ENCODE results near the gene OR2B3.
"Not testable (repeated sequence)": the region's sequence is repeated elsewhere in the genome, so short reads cannot be mapped to it uniquely, and the experiment has no call there.

The OR2B3 gene, protein sequence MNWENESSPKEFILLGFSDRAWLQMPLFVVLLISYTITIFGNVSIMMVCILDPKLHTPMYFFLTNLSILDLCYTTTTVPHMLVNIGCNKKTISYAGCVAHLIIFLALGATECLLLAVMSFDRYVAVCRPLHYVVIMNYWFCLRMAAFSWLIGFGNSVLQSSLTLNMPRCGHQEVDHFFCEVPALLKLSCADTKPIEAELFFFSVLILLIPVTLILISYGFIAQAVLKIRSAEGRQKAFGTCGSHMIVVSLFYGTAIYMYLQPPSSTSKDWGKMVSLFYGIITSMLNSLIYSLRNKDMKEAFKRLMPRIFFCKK
- total RNA-seq: 0 reads per million in 2 donors

DNA sequence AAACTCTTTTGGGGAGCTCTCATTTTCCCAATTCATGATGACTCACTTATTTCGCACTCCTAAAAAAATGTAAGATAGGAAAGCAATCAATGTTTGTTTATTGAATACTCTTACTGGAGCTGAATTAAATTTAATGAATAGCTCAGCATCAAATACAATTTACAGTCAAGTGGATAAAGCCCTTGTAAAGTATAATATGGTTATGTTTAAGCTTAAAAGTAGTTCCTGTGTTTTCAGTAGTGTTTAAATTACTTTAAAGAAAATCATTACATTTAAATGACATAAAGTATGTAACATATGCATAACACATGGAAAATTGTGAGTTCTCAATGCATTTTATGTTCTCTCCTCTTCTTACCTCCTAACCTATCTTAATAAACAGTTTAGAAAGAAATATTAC lies at the start of gene OR2B3:
TSS of gene OR2B3 (minus strand) at position 101 of the 400 bp plus-strand sequence. CDS start at position 36, 65 bp downstream.
- no peak for DNase-seq

DNA sequence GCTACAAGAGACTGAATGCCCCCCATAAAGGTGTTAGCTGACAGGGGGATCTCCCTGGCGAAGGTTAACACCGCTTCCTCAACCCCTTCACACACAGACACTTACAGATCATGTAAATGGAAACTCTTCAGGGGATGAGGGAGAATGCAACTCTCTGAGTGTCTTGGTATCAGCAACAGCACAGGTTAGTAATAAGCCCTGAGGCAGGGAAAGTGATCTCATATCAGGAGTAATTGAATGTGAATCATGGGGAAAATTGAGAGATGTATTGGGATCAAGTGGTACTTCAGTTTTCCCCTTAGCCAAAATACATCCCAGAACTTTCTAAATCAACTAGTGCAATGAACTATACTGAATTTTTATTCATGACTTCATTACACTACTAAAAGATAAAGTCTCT lies 44.6 kb upstream of the OR2B3 start:
- DNase-seq: no peak

DNA sequence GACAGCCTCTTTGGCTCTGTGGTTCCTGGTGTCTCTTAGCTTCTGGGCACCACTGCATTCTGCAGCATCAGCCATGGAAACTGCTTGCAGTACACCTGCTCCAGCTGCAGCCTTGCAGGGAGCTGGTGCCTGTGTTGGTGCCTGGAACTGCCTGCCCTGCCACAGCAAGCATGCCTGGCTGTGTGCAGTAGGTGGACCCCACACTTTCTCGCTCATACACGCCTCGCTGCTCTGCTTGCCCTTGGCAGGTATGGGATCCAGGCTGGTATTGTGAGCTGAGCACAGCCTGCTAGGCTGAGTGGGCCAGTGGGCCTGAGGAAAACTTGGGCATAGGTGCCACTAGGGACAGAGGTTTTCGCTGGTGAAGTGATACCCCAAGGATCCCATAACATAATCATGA lies 43.5 kb upstream of the OR2B3 start:
- DNase-seq: no peak

DNA sequence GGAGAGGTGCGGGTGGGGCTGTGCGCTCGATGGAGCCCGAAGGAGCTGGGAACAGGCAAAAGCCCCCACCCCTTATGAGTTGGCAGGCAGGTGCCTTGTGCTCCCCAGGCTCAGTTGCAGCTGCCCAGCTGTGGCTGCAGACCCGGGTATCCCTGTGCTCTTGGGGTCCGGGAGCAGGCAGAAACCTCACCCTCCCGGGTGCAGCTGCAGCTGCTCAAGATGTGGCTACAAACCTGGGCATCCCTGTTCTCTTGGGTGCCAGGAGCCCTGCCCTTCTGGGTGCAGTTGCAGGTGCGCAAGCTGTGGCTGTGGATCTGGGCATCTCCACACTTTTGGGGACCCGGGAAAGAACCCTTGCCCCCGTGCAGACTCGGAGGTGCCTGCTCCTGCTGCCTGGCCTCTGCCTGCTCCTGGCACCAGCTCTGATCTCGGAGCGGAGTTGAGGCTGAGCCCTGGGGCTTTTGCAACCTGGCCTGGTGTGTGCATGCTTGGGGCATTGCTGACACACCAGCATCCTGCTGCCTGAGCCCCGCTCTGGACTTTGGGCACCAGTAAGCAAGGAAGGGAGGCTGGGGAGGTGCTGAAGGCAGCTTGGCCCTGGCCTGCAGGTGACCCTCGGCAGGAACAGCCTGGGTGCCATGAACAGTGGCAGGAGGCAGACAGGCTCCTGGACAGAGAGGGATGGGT lies 42.4 kb upstream of the OR2B3 start:
- DNase-seq: no peak

DNA sequence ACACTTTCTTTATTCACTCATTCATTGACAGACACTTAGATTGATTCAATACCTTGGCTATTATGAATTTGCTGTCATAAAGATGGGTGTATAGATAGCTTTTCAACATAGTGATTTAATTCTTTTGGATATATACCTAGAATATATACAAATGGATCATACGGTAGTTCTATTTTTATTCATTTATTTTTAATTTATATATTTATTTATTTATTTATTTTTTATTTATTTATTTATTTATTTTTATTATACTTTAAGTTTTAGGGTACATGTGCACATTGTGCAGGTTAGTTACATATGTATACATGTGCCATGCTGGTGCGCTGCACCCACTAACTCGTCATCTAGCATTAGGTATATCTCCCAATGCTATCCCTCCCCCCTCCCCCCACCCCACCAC lies 27.9 kb upstream of the OR2B3 start:
- not testable (repeated sequence) for DNase-seq

DNA sequence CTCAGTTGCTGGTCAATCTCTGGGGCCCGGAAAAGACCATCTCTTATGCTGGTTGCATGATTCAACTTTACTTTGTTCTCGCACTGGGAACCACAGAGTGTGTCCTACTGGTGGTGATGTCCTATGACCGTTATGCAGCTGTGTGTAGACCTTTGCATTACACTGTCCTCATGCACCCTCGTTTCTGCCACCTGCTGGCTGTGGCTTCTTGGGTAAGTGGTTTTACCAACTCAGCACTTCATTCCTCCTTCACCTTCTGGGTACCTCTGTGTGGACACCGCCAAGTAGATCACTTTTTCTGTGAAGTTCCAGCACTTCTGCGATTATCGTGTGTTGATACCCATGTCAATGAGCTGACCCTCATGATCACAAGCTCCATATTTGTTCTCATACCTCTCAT lies 25.0 kb upstream of the OR2B3 start:
- no peak for DNase-seq

DNA sequence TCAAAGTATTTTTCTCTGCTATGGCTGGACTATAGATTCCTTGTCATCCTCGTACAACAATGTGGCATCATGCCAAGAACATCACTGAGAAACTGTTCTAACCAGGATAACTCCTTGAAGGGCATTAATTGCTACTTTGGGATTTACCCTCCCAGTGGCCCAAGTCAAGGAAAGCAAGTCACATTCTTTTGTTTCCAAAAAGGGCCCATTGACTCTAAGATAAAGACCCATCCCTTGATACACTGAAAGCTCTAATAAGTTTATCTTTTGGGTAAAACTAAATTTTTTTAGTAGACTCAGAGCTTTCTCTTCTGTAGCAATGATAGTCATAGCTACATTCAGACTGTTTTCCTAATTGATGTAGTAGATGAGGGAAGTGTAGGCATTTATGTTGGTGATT lies 20.6 kb upstream of the OR2B3 start, which contains the start of gene OR2J3:
TSS of gene OR2J3 (plus strand) at position 301 of the 400 bp plus-strand sequence. CDS start 3,833 bp downstream, outside the sequence.
- no peak for DNase-seq

DNA sequence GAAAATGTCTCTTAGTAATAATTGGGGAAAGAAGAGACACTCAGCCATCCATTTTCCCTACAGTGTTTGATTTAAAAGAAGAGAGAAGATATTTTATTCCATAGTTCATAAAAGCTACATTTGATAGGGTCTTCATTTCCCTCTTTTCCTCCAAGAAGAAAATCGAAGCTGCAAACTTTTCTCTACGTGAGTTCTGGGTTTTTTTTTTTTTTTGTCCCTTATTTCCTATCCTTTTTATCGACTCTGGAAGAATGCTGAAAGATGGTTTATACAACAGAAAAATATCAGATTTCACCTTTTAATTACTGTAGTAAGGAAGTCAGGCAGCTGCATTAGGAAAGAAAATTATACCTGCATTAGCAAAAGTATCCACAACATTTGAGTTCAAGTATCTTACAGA lies 12.1 kb upstream of the OR2B3 start, which contains the start of gene OR2J1:
TSS of gene OR2J1 (plus strand) at position 301 of the 400 bp plus-strand sequence. CDS start 1,453 bp downstream, outside the sequence.
- DNase-seq: no peak

DNA sequence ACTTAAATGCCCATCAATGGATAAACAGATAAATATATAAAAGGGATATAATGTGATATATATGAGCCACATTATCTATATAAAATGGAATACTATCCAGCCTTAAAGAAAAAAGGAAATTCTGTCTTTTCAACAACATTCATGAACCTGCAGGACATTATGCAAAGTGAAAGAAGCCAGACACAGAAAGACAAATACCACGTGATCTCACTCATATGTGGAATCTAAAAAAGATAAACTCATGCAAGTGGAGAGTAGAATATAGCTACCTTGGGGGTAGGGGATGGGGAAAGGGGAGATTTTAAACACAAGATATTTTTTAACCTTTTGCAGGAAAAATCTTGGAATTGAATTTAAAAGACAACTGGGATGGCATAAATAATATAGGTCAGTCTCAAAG lies 10.7 kb upstream of the OR2B3 start:
- no peak for DNase-seq

DNA sequence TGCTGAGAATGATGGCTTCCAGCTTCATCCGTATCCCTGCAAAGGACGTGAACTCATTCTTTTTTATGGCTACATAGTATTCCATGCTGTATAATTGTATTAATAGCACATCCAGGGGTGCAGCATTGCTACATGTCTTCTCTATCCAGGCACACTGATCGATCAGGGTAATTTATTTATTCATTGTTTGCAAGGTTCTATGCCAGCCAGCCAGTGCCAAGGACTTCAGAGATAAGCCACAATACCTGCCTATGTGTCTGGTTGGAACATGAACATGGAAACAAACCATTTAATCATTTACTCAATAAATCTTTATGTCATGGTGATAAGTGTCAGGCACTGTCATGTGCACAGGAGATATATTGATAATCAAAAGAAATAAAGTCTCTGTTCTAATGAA lies 5.8 kb upstream of the OR2B3 start:
- DNase-seq: no peak

DNA sequence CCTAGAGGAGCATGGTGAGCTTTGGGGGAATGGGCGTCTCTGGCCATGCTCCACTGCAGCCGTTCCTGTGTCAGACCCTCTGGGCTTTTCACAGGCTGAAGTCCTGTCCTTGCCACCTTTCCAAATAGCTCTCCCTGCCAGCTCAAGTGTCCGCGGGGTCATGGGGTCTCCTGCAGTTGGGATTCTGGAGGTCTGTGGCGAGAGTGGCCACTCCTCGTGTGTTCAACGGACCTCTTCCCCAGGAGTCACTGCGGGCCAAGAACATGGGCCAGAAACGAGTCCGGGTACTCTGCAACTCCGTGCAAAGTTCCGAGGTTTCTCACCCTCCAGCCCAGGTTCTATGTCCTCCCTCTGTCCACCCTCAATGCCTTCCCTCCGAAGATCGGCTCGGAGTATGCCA lies 4.7 kb downstream of the OR2B3 start:
- DNase-seq: no peak

DNA sequence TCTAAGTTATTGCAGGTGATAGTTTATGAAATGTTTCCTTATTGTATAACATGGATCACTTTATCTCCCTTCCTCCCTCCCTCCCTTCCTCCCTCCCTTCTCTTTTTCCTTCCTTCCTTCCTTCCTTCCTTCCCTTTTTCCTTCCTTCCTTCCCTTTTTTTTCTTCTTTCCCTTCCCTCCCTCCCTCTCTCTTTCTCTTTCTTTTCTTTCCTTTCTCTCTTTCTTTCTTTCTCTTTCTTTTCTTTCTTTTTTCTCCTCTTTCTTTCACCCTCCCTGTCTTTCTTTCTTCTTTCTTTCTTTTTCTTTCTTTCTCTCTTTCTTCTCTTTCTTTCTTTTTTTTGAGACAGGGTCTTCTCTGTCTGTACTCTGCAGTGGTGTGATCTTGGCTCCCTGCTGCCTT lies 5.8 kb downstream of the OR2B3 start:
- no peak for DNase-seq

DNA sequence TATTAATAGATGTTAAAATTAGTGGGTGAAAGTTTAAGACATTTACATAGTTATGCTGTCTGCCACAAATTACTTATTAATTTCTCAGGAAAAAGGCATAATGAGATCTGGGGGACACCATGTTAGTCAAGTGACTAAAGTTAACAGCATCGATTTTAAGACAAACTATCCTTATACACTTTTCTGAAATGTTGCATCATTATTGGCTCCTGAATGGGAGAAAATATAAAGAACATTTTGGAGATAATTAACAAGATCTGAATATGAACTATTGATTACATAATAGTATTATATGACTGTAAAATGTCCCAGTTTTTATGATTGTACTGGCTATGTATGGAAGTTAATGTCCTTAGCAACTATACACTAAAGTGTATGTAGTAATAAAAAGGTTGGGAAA lies 7.9 kb downstream of the OR2B3 start:
- DNase-seq: no peak

DNA sequence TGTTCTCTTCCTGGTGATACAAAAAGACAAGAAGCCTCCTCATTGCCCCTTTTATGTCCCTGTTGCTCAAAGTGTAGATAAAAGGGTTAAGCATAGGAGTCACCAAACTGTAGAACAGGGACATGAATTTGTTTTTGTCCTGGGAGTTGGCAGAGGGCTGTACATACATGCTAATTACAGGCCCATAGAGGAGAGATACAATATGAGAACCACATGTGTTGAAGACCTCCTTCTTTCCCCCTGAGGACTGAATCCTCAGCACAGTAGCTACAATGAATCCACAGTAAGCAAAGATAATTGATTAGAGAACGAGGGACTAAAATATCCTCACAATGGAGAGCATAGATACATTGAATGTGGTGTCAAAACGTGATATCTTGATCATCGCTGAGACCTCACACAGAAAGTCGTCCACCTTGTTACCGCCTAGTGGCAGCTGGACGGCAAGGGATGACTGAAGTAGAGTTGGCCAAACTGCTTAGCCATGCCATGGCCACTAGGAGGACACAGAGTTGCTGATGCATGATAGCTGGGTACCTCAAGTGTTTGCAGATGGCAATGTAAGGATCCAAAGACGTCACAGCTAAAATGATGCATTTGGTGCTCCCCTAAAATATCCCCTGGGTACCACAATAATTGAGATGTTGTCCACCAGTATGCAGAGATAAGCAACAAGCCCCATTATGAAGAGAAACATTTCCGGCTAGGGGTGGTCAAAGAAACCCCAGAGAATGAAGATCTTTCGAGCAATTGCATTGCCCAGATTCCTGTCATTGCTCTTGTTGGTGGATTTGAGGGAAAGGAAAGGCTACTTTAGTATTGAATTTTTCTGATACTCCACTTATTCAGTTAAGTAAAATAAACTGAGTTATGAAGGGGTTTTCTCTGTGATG lies 15.0 kb downstream of the OR2B3 start:
- no peak for DNase-seq

DNA sequence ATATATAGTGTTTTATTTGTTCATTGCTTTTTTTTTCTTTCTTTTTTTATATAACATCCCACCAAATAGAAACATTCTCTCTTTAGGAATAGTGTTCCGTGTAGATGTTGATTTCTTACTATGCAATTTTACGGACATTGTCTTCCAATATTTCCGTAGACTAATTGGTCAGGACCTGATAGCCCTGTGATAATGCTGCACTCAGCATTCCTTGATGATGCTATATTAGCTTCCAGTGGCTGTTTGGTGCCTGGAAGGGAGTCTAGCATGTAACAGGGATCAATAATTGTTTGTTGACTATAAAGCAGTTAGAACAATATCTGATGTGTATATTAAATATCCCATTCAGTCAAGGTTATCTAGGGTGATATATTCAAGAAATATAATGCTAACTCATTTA lies 35.4 kb downstream of the OR2B3 start:
- no peak for DNase-seq

DNA sequence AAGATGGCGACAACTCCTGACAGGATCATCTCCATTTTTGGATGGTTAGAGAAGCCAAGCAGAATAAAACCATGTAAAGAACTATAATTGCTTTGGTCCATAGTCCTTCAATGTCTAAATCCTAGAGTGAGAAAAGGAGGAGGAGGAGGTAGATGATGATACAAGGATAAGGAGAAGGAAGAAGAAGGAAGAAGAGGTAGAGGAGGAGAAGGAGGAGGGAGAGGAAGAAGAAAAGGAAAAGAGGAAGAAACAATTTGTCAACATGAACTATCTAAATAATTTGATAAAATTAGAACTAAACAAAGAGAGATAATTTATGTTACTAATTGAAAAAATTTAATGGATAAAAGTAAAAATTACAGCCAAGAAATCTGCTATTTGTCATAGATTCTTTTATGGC lies 42.0 kb downstream of the OR2B3 start, which contains the start of gene OR2W1:
TSS of gene OR2W1 (minus strand) at position 101 of the 400 bp plus-strand sequence. CDS start at position 101, 0 bp downstream.
- no peak for DNase-seq

Data from T-helper 9 cell (primary cell).